Measurements from ENCODE around the gene CPT1A.

Gene CPT1A

GRCh38 chr11:68707527-68707926 is 134.2 kb downstream of the CPT1A start:
- no peak for DNase-seq (ENCODE audit: low spot score)

DNA sequence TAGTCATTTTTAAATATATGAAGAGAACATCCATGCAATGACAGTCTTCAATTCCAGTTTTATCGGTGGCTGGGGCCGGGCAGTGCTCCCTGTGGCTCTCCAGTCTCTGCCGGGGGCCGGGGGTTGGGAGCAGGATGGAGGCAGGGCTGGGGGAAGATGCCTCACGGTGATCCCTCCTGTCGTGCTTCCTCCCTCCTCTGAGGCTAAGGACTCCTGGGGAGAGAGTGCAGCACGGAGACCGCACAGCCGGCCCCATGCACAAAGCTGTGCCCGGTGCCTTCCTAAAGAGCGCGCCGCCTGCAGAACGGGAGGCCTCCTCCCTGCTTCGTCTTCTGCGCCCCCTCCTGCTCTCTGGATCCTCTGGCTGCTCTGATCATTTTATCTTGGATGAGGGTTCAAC is 136.8 kb downstream of the CPT1A start:
- DNase-seq (ENCODE audit: low spot score) = no peak

All from HuH-7.5 (cell line).